Lower leg skin (tissue), 4 donors: ENCODE data around the gene BNIP3. TPM values are rescaled to one million over a fixed set of nuclear protein-coding genes. Genes with fewer than 3 reads are reported as not detected.

Source experiments
- DNase-seq, 2 donors: peaks; one replicate each; pipeline ENCODE4 v3.0.0-alpha.2; 2019; ENCODE audit warnings: low spot score in 2 of 2
- H3K4me3 ChIP-seq: fragments of 200-600 bp; sonication (generic); 2 replicates; pipeline ENCODE4 v1.5.1; 2017; ENCODE audit warnings: mild to moderate bottlenecking, low read depth; ENCODE audit not compliant: poor library complexity, severe bottlenecking
- CTCF ChIP-seq, 3 donors: fragments of 450-650 bp; IDR thresholded peaks; one replicate each; pipeline ENCODE4 v1.5.1; 2016; ENCODE audit warnings: antibody characterized with exemption in 3 of 3, mild to moderate bottlenecking in 3 of 3, moderate library complexity in 2 of 3
- POLR2A ChIP-seq, 2 donors: fragments of 450-650 bp; IDR thresholded peaks; one replicate each; pipeline ENCODE4 v1.6.1; 2016 to 2017; ENCODE audit warnings: antibody characterized with exemption in 2 of 2, mild to moderate bottlenecking in 1 of 2, moderate library complexity in 1 of 2
- WGBS, 2 donors: methylation state at CpG; one replicate each; pipeline ENCODE4 v1.1.5; 2018; 5-methylcytosine and 5-hydroxymethylcytosine counted together
- intact Hi-C: fragments of 100-400 bp; cut with DNase I; formaldehyde crosslinking; loops from one replicate; pipeline ENCODE4 v1.15.0; 2023; ENCODE audit warnings: low total_unique reads
- total RNA-seq, 4 donors: library from RNA; depleted of rRNA; stranded (reverse); fragments of >200 nt; gene quantifications; one replicate each; pipeline ENCODE4 v1.1.0, GENCODE V29; 2016

Gene BNIP3
- total RNA-seq, 4 donors from 2014 or later, result 78.4 to 241 (median 168) TPM

- TF ChIP-seq CTCF (IDR thresholded peaks at IDR 0.05), result no peak
- TF ChIP-seq POLR2A (IDR thresholded peaks at IDR 0.05), result no peak
- peak overlapping the region; percentile 59 for H3K4me3 ChIP-seq
- DNase-seq, result no peak
- 1% methylated on average over 44 to 45 of the region's 83 CpGs for WGBS, 2 donors
- intact Hi-C loops, result loop anchor here (10.0 kb wide), 1 partner anchor 77 kb away; the partner anchor contains the start of gene PPP2R2D
Measured at GRCh38 chr10:131982185-131982756, 548 bp upstream of the BNIP3 start.

GRCh38 chr10:131980761-131981428 is 828 bp downstream of the BNIP3 start:
- no peak for DNase-seq
- intact Hi-C loops, result loop anchor here (10.0 kb wide), 1 partner anchor 76 kb away; the partner anchor contains the start of gene PPP2R2D
- 9 to 10% methylated on average over 27 to 31 of the region's 31 CpGs for WGBS, 2 donors
- no peak for TF ChIP-seq CTCF (IDR thresholded peaks at IDR 0.05)
- no peak for TF ChIP-seq POLR2A (IDR thresholded peaks at IDR 0.05)
- peak overlapping the region; percentile 77 for H3K4me3 ChIP-seq

GRCh38 chr10:131980321-131980720 is 1.4 kb downstream of the BNIP3 start:
- H3K4me3 ChIP-seq, result peak overlapping the region; percentile 8
- intact Hi-C loops, result loop anchor here (10.0 kb wide), 1 partner anchor 76 kb away; the partner anchor contains the start of gene PPP2R2D
- WGBS, 2 donors, result 87 to 91% methylated on average over 8 of the region's 8 CpGs
- no peak for TF ChIP-seq CTCF (IDR thresholded peaks at IDR 0.05)
- TF ChIP-seq POLR2A (IDR thresholded peaks at IDR 0.05), result no peak
- no peak for DNase-seq

GRCh38 chr10:131979821-131980270 is 1.9 kb downstream of the BNIP3 start:
- WGBS, 2 donors, result 9 to 20% methylated on average over 29 of the region's 30 CpGs
- intact Hi-C loops, result loop anchor here (10.0 kb wide), 1 partner anchor 75 kb away; the partner anchor contains the start of gene PPP2R2D
- DNase-seq, result no peak
- peak overlapping the region; percentile 8 for H3K4me3 ChIP-seq
- TF ChIP-seq CTCF (IDR thresholded peaks at IDR 0.05) (no peak), POLR2A (IDR thresholded peaks at IDR 0.05) (no peak)

- TF ChIP-seq POLR2A (IDR thresholded peaks at IDR 0.05) (no peak), CTCF (IDR thresholded peaks at IDR 0.05) (no peak)
- intact Hi-C loops, result no loop called here
- H3K4me3 ChIP-seq, result no peak overlapping the region
- WGBS, 2 donors, result 62 to 68% methylated on average over 7 of the region's 7 CpGs
- DNase-seq, result no peak
Measured at GRCh38 chr10:131979336-131979735, 2.4 kb downstream of the BNIP3 start.
